ENCODE measurements around the gene TMEM143. TPM values are rescaled to one million over a fixed set of nuclear protein-coding genes. Genes with fewer than 3 reads are reported as not detected.

TMEM143 gene
- total RNA-seq, 1 donor from 2014 or later: 13.1 TPM

GRCh38 chr19:48338802-48339503 is 24.8 kb downstream of the TMEM143 start:
- intact Hi-C loops (cut with micrococcal nuclease): loop anchor here (10.0 kb wide), 1 partner anchor 376 kb away; the partner anchor contains the start of gene MAMSTR
- Mint-ChIP-seq H3K27ac (no peak overlapping the region), H3K27me3 (no peaks in the 10 kb centered on the region)

GRCh38 chr19:48338253-48338755 is 25.4 kb downstream of the TMEM143 start:
- no peak for DNase-seq
- Mint-ChIP-seq H3K4me3 (no peak overlapping the region), H3K27me3 (no peaks in the 10 kb centered on the region), H3K4me1 (peaks cover 12% of the 10 kb centered on the region), H3K36me3 (ENCODE audit: low read depth) (peaks cover 3% of the 10 kb centered on the region), H3K9me3 (no peaks in the 10 kb centered on the region), H3K27ac (no peak overlapping the region)
- intact Hi-C loops (cut with micrococcal nuclease): loop anchor here (10.0 kb wide), 1 partner anchor 376 kb away; the partner anchor contains the start of gene MAMSTR

More at GRCh38 chr19:48338802-48339503, 24.8 kb downstream of the TMEM143 start:
- H3K36me3 Mint-ChIP-seq (ENCODE audit: low read depth): peaks cover 3% of the 10 kb centered on the region
- H3K4me1 Mint-ChIP-seq: peaks cover 9% of the 10 kb centered on the region
- no peak overlapping the region for H3K4me3 Mint-ChIP-seq
- DNase-seq: no peak
- H3K9me3 Mint-ChIP-seq: no peaks in the 10 kb centered on the region

- intact Hi-C loops (cut with micrococcal nuclease): loop anchor here (1.0 to 10.0 kb wide), 6 partner anchors 8 to 381 kb away; partner anchors contain the start of genes DBP, EMP3, MAMSTR and TMEM143
- Mint-ChIP-seq H3K9me3 (no peaks in the 10 kb centered on the region), H3K27ac (peak overlapping the region; percentile 90), H3K36me3 (ENCODE audit: low read depth) (peaks cover 26% of the 10 kb centered on the region), H3K4me3 (peak overlapping the region; percentile 91), H3K27me3 (no peaks in the 10 kb centered on the region), H3K4me1 (peaks cover 52% of the 10 kb centered on the region)
- peak; percentile 98 for DNase-seq
These were observed 30.0 kb downstream of the TMEM143 start for GRCh38 chr19:48333467-48334384.

GRCh38 chr19:48332662-48333466 is 30.9 kb downstream of the TMEM143 start:
- H3K27me3 Mint-ChIP-seq: no peaks in the 10 kb centered on the region
- DNase-seq: peak; percentile 98
- H3K4me1 Mint-ChIP-seq: peaks cover 52% of the 10 kb centered on the region
- no peaks in the 10 kb centered on the region for H3K9me3 Mint-ChIP-seq
- H3K4me3 Mint-ChIP-seq: peak overlapping the region; percentile 91
- intact Hi-C loops (cut with micrococcal nuclease): loop anchor here (1.0 to 10.0 kb wide), 5 partner anchors 8 to 382 kb away; partner anchors contain the start of genes DBP, EMP3 and MAMSTR
- H3K27ac Mint-ChIP-seq: peak overlapping the region; percentile 90
- peaks cover 32% of the 10 kb centered on the region for H3K36me3 Mint-ChIP-seq (ENCODE audit: low read depth)

GRCh38 chr19:48332351-48332661 is 31.4 kb downstream of the TMEM143 start:
- Mint-ChIP-seq H3K9me3 (no peaks in the 10 kb centered on the region), H3K27me3 (no peaks in the 10 kb centered on the region), H3K27ac (peak overlapping the region; percentile 90), H3K4me3 (peak overlapping the region; percentile 91), H3K4me1 (peaks cover 56% of the 10 kb centered on the region), H3K36me3 (ENCODE audit: low read depth) (peaks cover 38% of the 10 kb centered on the region)
- intact Hi-C loops (cut with micrococcal nuclease): loop anchor here (5.0 to 10.0 kb wide), 3 partner anchors 65 to 382 kb away; partner anchors contain the start of genes DBP and MAMSTR
- DNase-seq: no peak

GRCh38 chr19:48330012-48330681 is 33.6 kb downstream of the TMEM143 start:
- Mint-ChIP-seq H3K4me3 (peak overlapping the region; percentile 86), H3K4me1 (peaks cover 68% of the 10 kb centered on the region), H3K27me3 (no peaks in the 10 kb centered on the region), H3K27ac (peak overlapping the region; percentile 72), H3K9me3 (no peaks in the 10 kb centered on the region), H3K36me3 (ENCODE audit: low read depth) (peaks cover 53% of the 10 kb centered on the region)
- DNase-seq: peak; percentile 95
- intact Hi-C loops (cut with micrococcal nuclease): loop anchor here (5.0 to 10.0 kb wide), 3 partner anchors 63 to 385 kb away; partner anchors contain the start of genes DBP and MAMSTR

- Mint-ChIP-seq H3K27ac (peak overlapping the region; percentile 72), H3K27me3 (no peaks in the 10 kb centered on the region), H3K4me3 (peak overlapping the region; percentile 86), H3K4me1 (peaks cover 67% of the 10 kb centered on the region), H3K36me3 (ENCODE audit: low read depth) (peaks cover 53% of the 10 kb centered on the region), H3K9me3 (no peaks in the 10 kb centered on the region)
- intact Hi-C loops (cut with micrococcal nuclease): no loop called here
- DNase-seq: peak; percentile 81
These were observed 34.4 kb downstream of the TMEM143 start for GRCh38 chr19:48329167-48329891.

- Mint-ChIP-seq H3K9me3 (no peaks in the 10 kb centered on the region), H3K27ac (peak within 1 kb of the TSS; percentile 98), H3K4me1 (peaks cover 71% of the 10 kb centered on the region), H3K36me3 (ENCODE audit: low read depth) (peaks cover 45% of the 10 kb centered on the region), H3K27me3 (no peaks in the 10 kb centered on the region), H3K4me3 (peak within 1 kb of the TSS; percentile 99)
- peak; percentile 95 for DNase-seq
- intact Hi-C loops (cut with micrococcal nuclease): loop anchor here (1.0 kb wide), 1 partner anchor 8 kb away; no protein-coding TSS in a partner anchor
These were observed 38.4 kb downstream of the TMEM143 start, which contains the start of gene EMP3 for GRCh38 chr19:48325265-48325910. TSS of gene EMP3 (plus strand) at chr19:48325552. CDS start at chr19:48326845, 1,293 bp downstream.

- H3K27me3 Mint-ChIP-seq: no peaks in the 10 kb centered on the region
- peak overlapping the region; percentile 95 for H3K4me3 Mint-ChIP-seq
- H3K27ac Mint-ChIP-seq: peak overlapping the region; percentile 99
- peaks cover 15% of the 10 kb centered on the region for H3K36me3 Mint-ChIP-seq (ENCODE audit: low read depth)
- no peaks in the 10 kb centered on the region for H3K9me3 Mint-ChIP-seq
- intact Hi-C loops (cut with micrococcal nuclease): loop anchor here (1.0 to 5.0 kb wide), 5 partner anchors 41 to 190 kb away; partner anchors contain the start of genes CYTH2, GRWD1, LMTK3 and TMEM143
- peak; percentile 100 for DNase-seq
- H3K4me1 Mint-ChIP-seq: peaks cover 58% of the 10 kb centered on the region
These were observed 41.8 kb downstream of the TMEM143 start for GRCh38 chr19:48321622-48322591.

GRCh38 chr19:48321372-48321621 is 42.4 kb downstream of the TMEM143 start:
- Mint-ChIP-seq H3K4me1 (peaks cover 55% of the 10 kb centered on the region), H3K36me3 (ENCODE audit: low read depth) (peaks cover 11% of the 10 kb centered on the region), H3K9me3 (no peaks in the 10 kb centered on the region), H3K27me3 (no peaks in the 10 kb centered on the region), H3K27ac (peak overlapping the region; percentile 99), H3K4me3 (peak overlapping the region; percentile 95)
- DNase-seq: peak; percentile 99
- intact Hi-C loops (cut with micrococcal nuclease): loop anchor here (1.0 to 5.0 kb wide), 5 partner anchors 42 to 191 kb away; partner anchors contain the start of genes CYTH2, GRWD1, LMTK3 and TMEM143
